GM12872 (cell line): Measurements from ENCODE around the gene RNFT2.
A peak's percentile ranks its signal among the peaks of the same experiment; 100 is the strongest.

Source experiments
- TF ChIP-seq, protein P1 (sequence below): IDR thresholded peaks from 3 replicates; pipeline ENCODE4 v1.5.1; 2011; ENCODE audit warnings: low read depth, mild to moderate bottlenecking, low read length, moderate library complexity; ENCODE audit not compliant: insufficient read depth

Gene RNFT2, protein sequence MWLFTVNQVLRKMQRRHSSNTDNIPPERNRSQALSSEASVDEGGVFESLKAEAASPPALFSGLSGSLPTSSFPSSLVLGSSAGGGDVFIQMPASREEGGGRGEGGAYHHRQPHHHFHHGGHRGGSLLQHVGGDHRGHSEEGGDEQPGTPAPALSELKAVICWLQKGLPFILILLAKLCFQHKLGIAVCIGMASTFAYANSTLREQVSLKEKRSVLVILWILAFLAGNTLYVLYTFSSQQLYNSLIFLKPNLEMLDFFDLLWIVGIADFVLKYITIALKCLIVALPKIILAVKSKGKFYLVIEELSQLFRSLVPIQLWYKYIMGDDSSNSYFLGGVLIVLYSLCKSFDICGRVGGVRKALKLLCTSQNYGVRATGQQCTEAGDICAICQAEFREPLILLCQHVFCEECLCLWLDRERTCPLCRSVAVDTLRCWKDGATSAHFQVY

DNA sequence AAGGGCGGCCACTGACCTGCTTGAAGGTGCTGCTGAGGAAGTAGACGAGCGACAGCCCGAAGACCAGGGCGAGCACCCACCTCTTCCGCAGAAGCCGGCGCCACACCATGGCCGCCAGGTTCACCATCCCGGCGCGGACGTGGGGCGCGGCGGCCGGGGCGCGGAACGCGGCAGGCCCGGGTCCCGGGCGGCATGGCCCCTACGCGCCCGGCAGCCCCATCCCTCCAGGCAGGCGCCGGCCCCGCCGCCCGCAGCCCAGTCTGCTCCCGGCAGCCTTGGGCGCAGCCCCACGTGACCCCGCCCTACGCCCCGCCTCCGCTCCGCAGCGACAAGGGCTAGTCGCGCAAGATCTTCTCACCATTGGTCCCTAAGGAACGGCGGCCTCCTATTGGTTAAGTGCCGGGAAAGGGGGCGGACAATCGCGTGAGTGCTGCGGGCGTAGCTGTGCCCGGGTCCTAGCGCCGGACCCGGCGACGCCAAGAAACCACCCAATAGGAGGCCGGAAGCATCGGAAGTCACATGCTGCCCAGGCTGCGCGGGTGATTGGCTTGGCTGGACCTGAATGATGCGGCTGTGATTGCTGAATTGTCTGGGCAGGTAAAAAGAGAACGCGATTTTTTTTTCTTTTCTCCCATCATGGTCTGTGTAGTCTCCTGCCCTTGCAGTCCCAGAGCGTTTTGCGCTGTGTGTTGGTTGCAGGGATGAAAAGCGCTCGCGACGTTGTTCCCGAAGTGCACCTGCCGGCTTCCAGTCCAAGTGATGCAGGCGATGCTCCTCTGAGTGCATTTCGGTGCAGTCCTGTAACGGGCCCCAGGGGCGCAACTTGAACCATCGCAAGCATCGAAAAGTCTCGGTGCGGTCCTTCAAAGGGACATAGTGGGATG lies at the start of gene RNFT2, which contains the start of gene SPRING1:
TSS of gene RNFT2 (plus strand) at position 542 of the 884 bp plus-strand sequence. CDS start 2,183 bp downstream, outside the sequence.
TSS of gene SPRING1 (minus strand) at position 296 of the 884 bp plus-strand sequence. CDS start at position 127, 169 bp downstream.
- TF ChIP-seq, protein P1, sequence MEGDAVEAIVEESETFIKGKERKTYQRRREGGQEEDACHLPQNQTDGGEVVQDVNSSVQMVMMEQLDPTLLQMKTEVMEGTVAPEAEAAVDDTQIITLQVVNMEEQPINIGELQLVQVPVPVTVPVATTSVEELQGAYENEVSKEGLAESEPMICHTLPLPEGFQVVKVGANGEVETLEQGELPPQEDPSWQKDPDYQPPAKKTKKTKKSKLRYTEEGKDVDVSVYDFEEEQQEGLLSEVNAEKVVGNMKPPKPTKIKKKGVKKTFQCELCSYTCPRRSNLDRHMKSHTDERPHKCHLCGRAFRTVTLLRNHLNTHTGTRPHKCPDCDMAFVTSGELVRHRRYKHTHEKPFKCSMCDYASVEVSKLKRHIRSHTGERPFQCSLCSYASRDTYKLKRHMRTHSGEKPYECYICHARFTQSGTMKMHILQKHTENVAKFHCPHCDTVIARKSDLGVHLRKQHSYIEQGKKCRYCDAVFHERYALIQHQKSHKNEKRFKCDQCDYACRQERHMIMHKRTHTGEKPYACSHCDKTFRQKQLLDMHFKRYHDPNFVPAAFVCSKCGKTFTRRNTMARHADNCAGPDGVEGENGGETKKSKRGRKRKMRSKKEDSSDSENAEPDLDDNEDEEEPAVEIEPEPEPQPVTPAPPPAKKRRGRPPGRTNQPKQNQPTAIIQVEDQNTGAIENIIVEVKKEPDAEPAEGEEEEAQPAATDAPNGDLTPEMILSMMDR = peak; percentile 40; the same call in 1 of the 3 replicates

DNA sequence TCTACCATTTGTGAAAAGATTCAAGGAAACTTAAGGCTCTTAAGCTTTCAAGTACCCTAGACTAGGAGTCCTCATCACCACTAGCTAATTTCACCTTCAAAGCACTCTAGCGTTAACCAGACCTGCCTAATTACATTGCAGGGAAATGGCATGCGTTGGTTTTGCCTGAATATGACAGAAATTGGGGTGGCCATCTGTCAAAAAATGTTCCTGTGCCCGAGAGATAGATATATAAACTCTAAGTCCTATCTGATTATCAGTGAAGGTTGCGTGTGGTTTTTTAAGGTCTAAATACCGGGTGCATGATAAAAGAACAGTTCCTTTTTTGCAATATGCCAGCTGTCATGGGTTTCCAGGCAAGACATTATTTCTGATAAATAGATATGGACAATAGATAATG lies 48.6 kb upstream of the RNFT2 start:
- TF ChIP-seq, protein P1 = no peak

DNA sequence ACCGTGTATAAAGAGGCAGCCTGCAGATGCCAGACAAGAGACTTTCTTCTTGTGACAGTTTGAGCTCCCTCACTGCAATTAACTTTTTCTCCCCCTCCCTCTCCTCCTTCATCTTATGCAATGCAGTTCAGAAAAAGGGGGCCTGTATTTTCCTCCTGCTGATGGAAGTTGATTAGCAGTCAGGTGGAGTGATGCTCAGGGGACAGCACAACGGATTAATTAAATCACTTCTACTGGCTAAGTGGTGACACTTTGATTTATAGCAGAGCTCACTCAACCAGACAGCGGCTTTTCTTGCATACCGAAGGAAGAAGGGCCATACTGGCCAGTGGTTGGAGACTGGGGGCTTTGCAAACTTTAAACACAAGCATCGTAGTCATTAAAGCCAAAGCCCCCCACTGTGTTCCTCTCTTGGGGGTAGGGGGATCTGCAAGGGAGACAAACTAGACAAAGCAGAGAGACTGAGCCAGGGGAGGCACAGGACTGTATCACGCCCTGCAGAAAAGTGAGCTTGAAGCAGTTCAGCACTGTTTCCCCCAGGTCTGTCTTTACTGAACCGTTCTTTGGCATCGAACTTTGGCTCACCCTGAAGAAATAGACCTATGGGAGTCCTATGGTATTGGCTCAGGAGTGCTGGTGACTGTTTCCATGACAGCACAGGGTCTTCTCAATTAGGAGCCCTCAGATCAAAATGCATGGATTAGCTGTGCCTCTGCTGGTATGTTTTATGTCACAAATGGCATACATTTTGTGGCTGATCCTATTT lies 48.0 kb upstream of the RNFT2 start:
- TF ChIP-seq, protein P1 = no peak

DNA sequence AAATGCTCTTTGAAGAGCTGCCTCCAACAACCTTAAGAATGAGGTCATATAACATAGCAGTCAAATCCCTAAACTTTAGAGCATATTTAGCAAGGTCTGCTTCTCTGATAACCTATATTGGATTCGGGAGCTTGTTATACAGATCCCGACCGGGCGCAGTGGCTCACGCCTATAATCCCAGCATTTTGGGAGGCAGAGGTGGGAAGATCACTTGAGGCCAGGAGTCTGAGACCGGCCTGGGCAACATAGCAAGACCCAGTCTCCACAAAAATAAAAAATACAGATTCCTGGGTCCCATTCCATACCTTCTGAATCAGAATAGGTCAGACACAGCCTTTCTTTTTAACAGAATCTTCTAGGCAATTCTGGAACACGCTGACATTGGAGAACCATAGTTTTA lies 46.9 kb upstream of the RNFT2 start:
- TF ChIP-seq, protein P1 = no peak

DNA sequence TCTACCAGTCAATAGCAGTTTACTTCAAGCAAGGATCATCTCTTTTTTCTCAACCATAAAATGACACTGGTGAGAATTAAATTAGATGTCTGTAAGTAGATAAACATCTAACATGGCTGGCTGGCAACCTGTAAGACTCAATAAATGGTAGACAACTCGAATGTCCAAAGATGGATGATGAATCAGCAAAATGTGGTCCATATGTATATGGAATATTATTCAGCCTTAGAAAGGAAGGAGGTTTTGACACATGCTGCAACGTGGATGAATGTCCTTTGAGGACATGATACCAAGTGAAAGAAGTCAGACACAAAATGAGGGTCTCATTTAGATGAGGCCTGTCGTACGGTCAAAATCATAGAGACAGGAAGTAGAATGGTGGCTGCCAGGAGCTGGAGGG lies 46.5 kb upstream of the RNFT2 start:
- TF ChIP-seq, protein P1 = no peak

DNA sequence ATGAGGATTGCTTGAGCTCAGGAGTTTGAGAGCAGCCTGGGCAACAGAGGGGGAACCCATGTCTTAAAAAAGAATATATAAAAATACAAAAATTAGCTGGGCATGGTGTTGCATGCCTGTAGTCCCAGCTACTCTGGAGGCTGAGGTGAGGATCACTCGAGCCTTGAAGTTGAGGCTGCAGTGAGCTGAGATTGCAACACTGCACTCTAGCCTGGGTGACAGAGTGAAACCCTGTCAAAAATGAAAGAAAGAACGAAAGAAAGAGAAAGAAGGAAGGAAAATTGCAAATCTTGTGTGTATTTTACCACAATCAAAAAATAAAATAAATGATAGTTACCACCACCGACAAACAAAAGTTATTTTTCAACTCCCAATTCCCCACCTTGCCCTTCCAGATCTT lies 45.5 kb upstream of the RNFT2 start:
- TF ChIP-seq, protein P1 = no peak
